HEK293 (cell line): Measurements from ENCODE around the gene CDH5.

Source experiments
- YY1 ChIP-seq: fragments of 450-650 bp; formaldehyde crosslinking; IDR thresholded peaks from 2 replicates; pipeline ENCODE4 v1.5.1; 2018; ENCODE audit warnings: missing biosample characterization, missing genetic modification characterization
- ZFP41 ChIP-seq: fragments of 450-650 bp; formaldehyde crosslinking; IDR thresholded peaks from 2 replicates; pipeline ENCODE4 v1.5.1; 2016; ENCODE audit warnings: missing biosample characterization, missing genetic modification characterization, borderline replicate concordance
- ZNF10 ChIP-seq: fragments of 450-650 bp; formaldehyde crosslinking; IDR thresholded peaks from 2 replicates; pipeline ENCODE4 v1.5.1; 2017; ENCODE audit warnings: missing biosample characterization, missing genetic modification characterization
- ZNF114 ChIP-seq: fragments of 450-650 bp; formaldehyde crosslinking; IDR thresholded peaks from 2 replicates; pipeline ENCODE4 v1.5.0; 2017; ENCODE audit warnings: missing biosample characterization, missing genetic modification characterization
- ZNF155 ChIP-seq: fragments of 450-650 bp; formaldehyde crosslinking; IDR thresholded peaks from 2 replicates; pipeline ENCODE4 v1.5.1; 2016; ENCODE audit warnings: missing biosample characterization, missing genetic modification characterization
- ZNF658 ChIP-seq: fragments of 450-650 bp; formaldehyde crosslinking; IDR thresholded peaks from 2 replicates; pipeline ENCODE4; 2016; ENCODE audit warnings: missing biosample characterization, missing genetic modification characterization
- TF ChIP-seq, protein P1 (sequence below): fragments of 450-650 bp; formaldehyde crosslinking; IDR thresholded peaks from 2 replicates; pipeline ENCODE4 v1.5.1; 2016; ENCODE audit warnings: missing biosample characterization, missing genetic modification characterization
- TF ChIP-seq, protein P2 (sequence below): fragments of 450-650 bp; formaldehyde crosslinking; IDR thresholded peaks from 2 replicates; pipeline ENCODE4 v1.5.1; 2016; ENCODE audit warnings: missing biosample characterization, missing genetic modification characterization
- TF ChIP-seq, protein P3 (sequence below): sonication (generic); formaldehyde crosslinking; IDR thresholded peaks from 2 replicates; pipeline ENCODE4 v1.8.1; 2022; ENCODE audit warnings: mild to moderate bottlenecking, moderate library complexity, missing genetic modification reagents

DNA sequence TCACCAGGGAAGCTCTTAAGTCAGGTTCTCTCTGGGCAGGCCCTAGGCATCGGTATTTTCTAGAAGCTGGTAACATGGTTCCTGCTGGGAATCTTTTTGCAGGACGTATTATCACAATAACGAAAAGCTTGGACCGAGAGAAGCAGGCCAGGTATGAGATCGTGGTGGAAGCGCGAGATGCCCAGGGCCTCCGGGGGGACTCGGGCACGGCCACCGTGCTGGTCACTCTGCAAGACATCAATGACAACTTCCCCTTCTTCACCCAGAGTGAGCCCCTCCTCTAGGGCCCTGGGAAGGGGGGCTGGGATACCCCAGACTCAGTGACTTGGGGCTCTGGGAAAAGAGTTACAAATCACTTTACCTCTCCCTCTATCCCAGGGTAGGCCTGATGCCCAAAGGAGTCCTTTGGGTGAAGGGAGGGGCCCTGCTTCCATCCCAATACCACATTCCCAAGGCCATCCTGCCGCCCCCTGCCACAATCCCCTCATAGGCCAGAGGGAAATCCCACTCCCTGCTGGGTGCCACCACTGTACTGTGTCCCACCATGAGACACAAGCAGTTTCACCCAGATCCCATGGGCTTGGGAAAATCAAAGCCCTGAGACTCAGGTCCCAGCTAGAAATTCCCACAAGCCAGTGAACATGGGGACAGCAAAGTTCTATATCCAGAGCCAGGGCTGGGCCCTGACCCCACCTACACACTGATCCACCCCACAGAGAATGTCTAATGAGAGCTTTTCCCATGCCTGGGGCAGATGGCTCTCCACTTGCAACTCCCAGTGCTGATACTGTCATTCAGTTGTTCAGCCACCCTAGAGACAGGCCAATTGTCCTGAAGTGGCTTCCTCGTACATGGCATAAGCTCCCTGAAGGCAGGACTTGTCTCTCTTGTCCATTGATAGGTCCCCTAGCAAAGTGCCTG, 23.0 kb downstream of the CDH5 start:
- TF ChIP-seq ZNF155 (tag by site-specific recombination), result no peak
- TF ChIP-seq, protein P1, sequence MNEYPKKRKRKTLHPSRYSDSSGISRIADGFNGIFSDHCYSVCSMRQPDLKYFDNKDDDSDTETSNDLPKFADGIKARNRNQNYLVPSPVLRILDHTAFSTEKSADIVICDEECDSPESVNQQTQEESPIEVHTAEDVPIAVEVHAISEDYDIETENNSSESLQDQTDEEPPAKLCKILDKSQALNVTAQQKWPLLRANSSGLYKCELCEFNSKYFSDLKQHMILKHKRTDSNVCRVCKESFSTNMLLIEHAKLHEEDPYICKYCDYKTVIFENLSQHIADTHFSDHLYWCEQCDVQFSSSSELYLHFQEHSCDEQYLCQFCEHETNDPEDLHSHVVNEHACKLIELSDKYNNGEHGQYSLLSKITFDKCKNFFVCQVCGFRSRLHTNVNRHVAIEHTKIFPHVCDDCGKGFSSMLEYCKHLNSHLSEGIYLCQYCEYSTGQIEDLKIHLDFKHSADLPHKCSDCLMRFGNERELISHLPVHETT (tag by site-specific recombination), result no peak
- TF ChIP-seq ZNF658 (tag by site-specific recombination), result no peak
- TF ChIP-seq YY1 (tag by site-specific recombination), result no peak
- TF ChIP-seq, protein P2, sequence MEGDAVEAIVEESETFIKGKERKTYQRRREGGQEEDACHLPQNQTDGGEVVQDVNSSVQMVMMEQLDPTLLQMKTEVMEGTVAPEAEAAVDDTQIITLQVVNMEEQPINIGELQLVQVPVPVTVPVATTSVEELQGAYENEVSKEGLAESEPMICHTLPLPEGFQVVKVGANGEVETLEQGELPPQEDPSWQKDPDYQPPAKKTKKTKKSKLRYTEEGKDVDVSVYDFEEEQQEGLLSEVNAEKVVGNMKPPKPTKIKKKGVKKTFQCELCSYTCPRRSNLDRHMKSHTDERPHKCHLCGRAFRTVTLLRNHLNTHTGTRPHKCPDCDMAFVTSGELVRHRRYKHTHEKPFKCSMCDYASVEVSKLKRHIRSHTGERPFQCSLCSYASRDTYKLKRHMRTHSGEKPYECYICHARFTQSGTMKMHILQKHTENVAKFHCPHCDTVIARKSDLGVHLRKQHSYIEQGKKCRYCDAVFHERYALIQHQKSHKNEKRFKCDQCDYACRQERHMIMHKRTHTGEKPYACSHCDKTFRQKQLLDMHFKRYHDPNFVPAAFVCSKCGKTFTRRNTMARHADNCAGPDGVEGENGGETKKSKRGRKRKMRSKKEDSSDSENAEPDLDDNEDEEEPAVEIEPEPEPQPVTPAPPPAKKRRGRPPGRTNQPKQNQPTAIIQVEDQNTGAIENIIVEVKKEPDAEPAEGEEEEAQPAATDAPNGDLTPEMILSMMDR (tag by site-specific recombination), result no peak
- no peak for TF ChIP-seq ZNF114 (tag by site-specific recombination)
- TF ChIP-seq, protein P3, sequence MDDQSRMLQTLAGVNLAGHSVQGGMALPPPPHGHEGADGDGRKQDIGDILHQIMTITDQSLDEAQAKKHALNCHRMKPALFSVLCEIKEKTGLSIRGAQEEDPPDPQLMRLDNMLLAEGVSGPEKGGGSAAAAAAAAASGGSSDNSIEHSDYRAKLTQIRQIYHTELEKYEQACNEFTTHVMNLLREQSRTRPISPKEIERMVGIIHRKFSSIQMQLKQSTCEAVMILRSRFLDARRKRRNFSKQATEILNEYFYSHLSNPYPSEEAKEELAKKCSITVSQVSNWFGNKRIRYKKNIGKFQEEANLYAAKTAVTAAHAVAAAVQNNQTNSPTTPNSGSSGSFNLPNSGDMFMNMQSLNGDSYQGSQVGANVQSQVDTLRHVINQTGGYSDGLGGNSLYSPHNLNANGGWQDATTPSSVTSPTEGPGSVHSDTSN (CRISPR knock-in tag), result no peak
- TF ChIP-seq ZFP41 (tag by site-specific recombination), result no peak
- TF ChIP-seq ZNF10, result no peak
